Muscle layer of duodenum (tissue), 2 donors: Measurements from ENCODE around the gene ARID2.

Experiments
- H3K27ac ChIP-seq: one replicate; pipeline ENCODE4 v1.7.0; 2013; ENCODE audit warnings: mild to moderate bottlenecking, low read length
- H3K27me3 ChIP-seq: one replicate; pipeline ENCODE4 v1.7.0; 2013; ENCODE audit warnings: low read depth, mild to moderate bottlenecking, control low read depth, low read length
- H3K36me3 ChIP-seq, 2 donors: one replicate each; pipeline ENCODE4 v1.7.0; 2013; ENCODE audit warnings: low read length in 2 of 2, control low read depth in 1 of 2, mild to moderate bottlenecking in 1 of 2; ENCODE audit not compliant: insufficient read depth in 2 of 2, control insufficient read depth in 1 of 2
- H3K4me1 ChIP-seq, 2 donors: one replicate each; pipeline ENCODE4 v1.7.0; 2013; ENCODE audit warnings: low read length in 2 of 2, mild to moderate bottlenecking in 2 of 2, control low read depth in 1 of 2, moderate library complexity in 1 of 2; ENCODE audit not compliant: insufficient read depth in 2 of 2, control insufficient read depth in 1 of 2
- H3K4me3 ChIP-seq, 2 donors: one replicate each; pipeline ENCODE4 v1.7.0; 2013; ENCODE audit warnings: low read length in 2 of 2, low read depth in 1 of 2, mild to moderate bottlenecking in 1 of 2
- H3K9me3 ChIP-seq, 2 donors: one replicate each; pipeline ENCODE4 v1.7.0; 2013; ENCODE audit warnings: low read length in 2 of 2, control low read depth in 1 of 2, mild to moderate bottlenecking in 1 of 2; ENCODE audit not compliant: control insufficient read depth in 1 of 2
- donor health status: healthy.

Gene ARID2

GRCh38 chr12:45729233-45730083, at the start of gene ARID2:
Gene ARID2, plus strand, starts transcription at chr12:45729706. Its CDS starts 131 bp downstream, at chr12:45729837.
- peak within 1 kb of the TSS; percentile 75 to 100 for H3K4me3 ChIP-seq
- H3K27me3 ChIP-seq, result no peaks in the 10 kb centered on the region
- H3K27ac ChIP-seq, result peak within 1 kb of the TSS; percentile 98
- peaks cover 6 to 24% of the 10 kb centered on the region in 2 donors for H3K4me1 ChIP-seq
- H3K9me3 ChIP-seq, result no peaks in the 10 kb centered on the region
- H3K36me3 ChIP-seq, result peaks cover 0 to 3% of the 10 kb centered on the region in 2 donors

GRCh38 chr12:45680362-45680761, 49.1 kb upstream of the ARID2 start:
- Histone ChIP-seq H3K4me1 (no peaks in the 10 kb centered on the region), H3K4me3 (no peak overlapping the region), H3K36me3 (no peaks in the 10 kb centered on the region), H3K27ac (no peak overlapping the region), H3K27me3 (no peaks in the 10 kb centered on the region), H3K9me3 (no peaks in the 10 kb centered on the region)

- H3K27me3 ChIP-seq, result no peaks in the 10 kb centered on the region
- H3K27ac ChIP-seq, result no peak overlapping the region
- no peak overlapping the region for H3K4me3 ChIP-seq
- H3K4me1 ChIP-seq, result no peaks in the 10 kb centered on the region
- H3K36me3 ChIP-seq, result no peaks in the 10 kb centered on the region
- H3K9me3 ChIP-seq, result no peaks in the 10 kb centered on the region
These were observed 48.0 kb upstream of the ARID2 start for GRCh38 chr12:45681465-45681864.

GRCh38 chr12:45685680-45686079, 43.8 kb upstream of the ARID2 start:
- Histone ChIP-seq H3K27ac (no peak overlapping the region), H3K4me1 (no peaks in the 10 kb centered on the region), H3K9me3 (no peaks in the 10 kb centered on the region), H3K36me3 (no peaks in the 10 kb centered on the region), H3K27me3 (no peaks in the 10 kb centered on the region), H3K4me3 (no peak overlapping the region)

- Histone ChIP-seq H3K4me1 (no peaks in the 10 kb centered on the region), H3K9me3 (no peaks in the 10 kb centered on the region), H3K27me3 (no peaks in the 10 kb centered on the region), H3K4me3 (no peak overlapping the region), H3K36me3 (no peaks in the 10 kb centered on the region), H3K27ac (no peak overlapping the region)
These were observed 42.2 kb upstream of the ARID2 start for GRCh38 chr12:45687081-45688015.

GRCh38 chr12:45688183-45688582, 41.3 kb upstream of the ARID2 start:
- Histone ChIP-seq H3K4me3 (no peak overlapping the region), H3K27me3 (no peaks in the 10 kb centered on the region), H3K27ac (no peak overlapping the region), H3K4me1 (no peaks in the 10 kb centered on the region), H3K36me3 (no peaks in the 10 kb centered on the region), H3K9me3 (no peaks in the 10 kb centered on the region)

- Histone ChIP-seq H3K4me3 (no peak overlapping the region), H3K36me3 (no peaks in the 10 kb centered on the region), H3K9me3 (no peaks in the 10 kb centered on the region), H3K4me1 (no peaks in the 10 kb centered on the region), H3K27me3 (no peaks in the 10 kb centered on the region), H3K27ac (no peak overlapping the region)
These were observed 34.5 kb upstream of the ARID2 start for GRCh38 chr12:45695035-45695434.

GRCh38 chr12:45695606-45696005, 33.9 kb upstream of the ARID2 start:
- H3K27me3 ChIP-seq, result no peaks in the 10 kb centered on the region
- H3K9me3 ChIP-seq, result no peaks in the 10 kb centered on the region
- no peak overlapping the region for H3K27ac ChIP-seq
- no peaks in the 10 kb centered on the region for H3K4me1 ChIP-seq
- H3K36me3 ChIP-seq, result no peaks in the 10 kb centered on the region
- no peak overlapping the region for H3K4me3 ChIP-seq

GRCh38 chr12:45696049-45696448, 33.5 kb upstream of the ARID2 start:
- H3K4me1 ChIP-seq, result no peaks in the 10 kb centered on the region
- no peaks in the 10 kb centered on the region for H3K36me3 ChIP-seq
- no peaks in the 10 kb centered on the region for H3K9me3 ChIP-seq
- H3K4me3 ChIP-seq, result no peak overlapping the region
- no peak overlapping the region for H3K27ac ChIP-seq
- H3K27me3 ChIP-seq, result no peaks in the 10 kb centered on the region

GRCh38 chr12:45697371-45697770, 32.1 kb upstream of the ARID2 start:
- no peaks in the 10 kb centered on the region for H3K36me3 ChIP-seq
- no peaks in the 10 kb centered on the region for H3K4me1 ChIP-seq
- H3K27ac ChIP-seq, result no peak overlapping the region
- no peaks in the 10 kb centered on the region for H3K27me3 ChIP-seq
- no peak overlapping the region for H3K4me3 ChIP-seq
- no peaks in the 10 kb centered on the region for H3K9me3 ChIP-seq

- H3K9me3 ChIP-seq, result no peaks in the 10 kb centered on the region
These were observed 28.2 kb upstream of the ARID2 start for GRCh38 chr12:45701296-45701695.

More at GRCh38 chr12:45701296-45701695, 28.2 kb upstream of the ARID2 start:
- H3K36me3 ChIP-seq, result no peaks in the 10 kb centered on the region
- no peak overlapping the region for H3K4me3 ChIP-seq
- peaks cover 0 to 3% of the 10 kb centered on the region in 2 donors for H3K4me1 ChIP-seq
- no peak overlapping the region for H3K27ac ChIP-seq
- no peaks in the 10 kb centered on the region for H3K27me3 ChIP-seq
